IPS-18c (cell line): ENCODE data around the gene P2RY6.

Source experiments
- H3K4me3 ChIP-seq: 2 replicates; pipeline ENCODE4 v1.7.0; 2013; ENCODE audit warnings: low read depth, mild to moderate bottlenecking, low read length, moderate library complexity; ENCODE audit not compliant: insufficient read depth
- H3K9me3 ChIP-seq: one replicate; pipeline ENCODE4 v1.6.1; 2013; ENCODE audit warnings: mild to moderate bottlenecking, low read length, moderate library complexity; ENCODE audit not compliant: control insufficient read depth, insufficient read depth

Gene P2RY6

DNA sequence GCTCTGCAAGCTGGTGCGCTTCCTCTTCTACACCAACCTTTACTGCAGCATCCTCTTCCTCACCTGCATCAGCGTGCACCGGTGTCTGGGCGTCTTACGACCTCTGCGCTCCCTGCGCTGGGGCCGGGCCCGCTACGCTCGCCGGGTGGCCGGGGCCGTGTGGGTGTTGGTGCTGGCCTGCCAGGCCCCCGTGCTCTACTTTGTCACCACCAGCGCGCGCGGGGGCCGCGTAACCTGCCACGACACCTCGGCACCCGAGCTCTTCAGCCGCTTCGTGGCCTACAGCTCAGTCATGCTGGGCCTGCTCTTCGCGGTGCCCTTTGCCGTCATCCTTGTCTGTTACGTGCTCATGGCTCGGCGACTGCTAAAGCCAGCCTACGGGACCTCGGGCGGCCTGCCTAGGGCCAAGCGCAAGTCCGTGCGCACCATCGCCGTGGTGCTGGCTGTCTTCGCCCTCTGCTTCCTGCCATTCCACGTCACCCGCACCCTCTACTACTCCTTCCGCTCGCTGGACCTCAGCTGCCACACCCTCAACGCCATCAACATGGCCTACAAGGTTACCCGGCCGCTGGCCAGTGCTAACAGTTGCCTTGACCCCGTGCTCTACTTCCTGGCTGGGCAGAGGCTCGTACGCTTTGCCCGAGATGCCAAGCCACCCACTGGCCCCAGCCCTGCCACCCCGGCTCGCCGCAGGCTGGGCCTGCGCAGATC, 37.5 kb upstream of the P2RY6 start:
- Histone ChIP-seq H3K9me3 (peaks cover 2% of the 10 kb centered on the region), H3K4me3 (no peak overlapping the region)

DNA sequence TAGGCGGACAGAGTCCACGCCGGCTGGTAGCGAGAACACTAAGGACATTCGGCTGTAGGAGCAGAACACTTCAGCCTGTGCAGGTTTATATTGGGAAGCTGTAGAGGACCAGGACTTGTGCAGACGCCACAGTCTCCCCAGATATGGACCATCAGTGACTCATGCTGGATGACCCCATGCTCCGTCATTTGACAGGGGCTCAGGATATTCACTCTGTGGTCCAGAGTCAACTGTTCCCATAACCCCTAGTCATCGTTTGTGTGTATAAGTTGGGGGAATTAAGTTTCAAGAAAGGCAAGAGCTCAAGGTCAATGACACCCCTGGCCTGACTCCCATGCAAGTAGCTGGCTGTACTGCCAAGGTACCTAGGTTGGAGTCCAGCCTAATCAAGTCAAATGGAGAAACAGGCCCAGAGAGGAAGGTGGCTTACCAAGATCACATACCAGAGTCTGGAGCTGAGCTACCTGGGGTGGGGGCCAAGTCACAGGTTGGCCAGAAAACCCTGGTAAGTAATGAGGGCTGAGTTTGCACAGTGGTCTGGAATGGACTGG, 36.8 kb upstream of the P2RY6 start:
- Histone ChIP-seq H3K9me3 (peaks cover 4% of the 10 kb centered on the region), H3K4me3 (no peak overlapping the region)

DNA sequence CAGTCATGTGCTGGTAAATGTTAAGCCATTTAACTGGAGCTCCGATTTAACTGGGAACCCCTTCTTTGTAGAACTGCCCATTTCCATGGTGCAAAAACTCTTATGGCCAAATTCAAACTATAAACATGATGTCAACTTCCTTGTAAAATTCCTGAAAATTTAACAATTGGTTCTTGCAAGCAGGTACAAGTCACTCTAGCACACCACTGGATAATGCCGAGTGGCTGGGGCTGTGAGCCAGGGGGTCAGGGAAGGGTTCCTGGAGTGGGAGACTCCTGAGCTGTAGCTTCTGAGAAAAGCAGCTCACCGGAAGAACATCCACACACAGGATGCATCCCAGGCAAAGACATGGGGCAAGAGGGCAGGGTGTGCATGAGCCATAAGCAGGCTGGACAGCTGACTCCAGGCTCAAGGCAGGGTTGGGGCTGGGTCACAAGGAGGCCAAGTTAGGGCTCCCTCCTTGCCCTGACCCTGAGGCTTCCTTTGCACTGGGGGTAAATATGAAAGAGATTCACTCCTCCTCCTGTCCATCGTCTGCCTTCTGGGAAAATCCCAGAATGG, 35.9 kb upstream of the P2RY6 start:
- Histone ChIP-seq H3K4me3 (no peak overlapping the region), H3K9me3 (peaks cover 4% of the 10 kb centered on the region)

DNA sequence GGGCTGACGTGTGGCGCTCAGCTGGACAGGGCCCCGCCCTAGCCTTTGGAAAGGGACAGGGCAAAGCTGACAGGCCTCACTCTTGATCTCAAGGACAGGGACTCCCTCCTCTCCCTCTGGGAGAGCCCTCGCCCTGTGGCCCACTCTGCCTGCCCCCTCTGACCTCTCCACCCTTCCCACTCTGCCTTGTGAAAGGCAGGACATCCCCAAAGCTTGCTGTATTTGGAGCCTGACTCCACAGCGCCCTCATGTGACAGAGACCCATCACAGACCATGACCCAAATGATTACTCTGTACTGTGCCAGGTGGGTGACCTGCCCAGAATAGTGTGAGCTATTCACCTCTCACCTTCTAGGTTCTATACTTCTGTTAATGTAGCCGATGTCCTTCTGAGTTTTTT, 35.3 kb upstream of the P2RY6 start:
- Histone ChIP-seq H3K4me3 (no peak overlapping the region), H3K9me3 (peaks cover 4% of the 10 kb centered on the region)

DNA sequence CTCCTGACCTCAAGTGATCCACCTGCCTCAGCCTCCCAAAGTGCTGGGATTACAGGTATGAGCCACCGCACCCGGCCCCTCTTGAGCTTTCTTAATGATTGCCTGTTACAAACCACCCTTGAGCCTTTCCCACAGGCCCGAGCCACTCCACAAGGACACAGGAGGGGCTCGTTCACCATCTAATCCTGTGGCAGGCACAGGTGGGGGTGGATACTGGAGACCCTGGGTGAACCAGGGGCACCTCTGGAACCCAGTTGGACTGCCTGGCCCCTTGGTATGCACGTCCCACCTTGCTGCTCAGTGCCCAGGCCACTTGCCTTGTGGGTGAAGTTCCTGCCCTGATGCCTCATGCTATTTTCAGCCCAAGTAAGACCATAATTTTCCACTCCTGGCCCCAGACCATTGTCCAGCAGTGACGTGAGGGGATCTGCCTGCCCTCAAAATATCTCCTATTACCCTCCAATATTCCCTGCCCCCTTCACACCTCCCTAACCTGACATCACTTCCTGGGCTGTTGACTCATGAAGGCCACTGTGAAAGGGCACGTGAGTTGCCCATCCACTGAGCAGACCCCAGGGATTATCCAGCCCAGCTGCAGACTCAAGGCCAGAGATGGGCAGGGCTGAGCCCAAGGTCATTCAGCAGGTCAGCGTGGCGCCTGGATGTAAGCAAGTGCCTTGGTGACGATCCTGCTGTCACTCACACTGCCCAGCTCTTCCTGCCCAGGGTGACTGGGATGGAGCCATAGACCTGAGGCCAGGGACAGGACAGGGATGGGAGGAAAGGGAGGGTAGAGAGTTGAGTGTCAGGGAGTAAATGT, 34.5 kb upstream of the P2RY6 start:
- no peak overlapping the region for H3K4me3 ChIP-seq
- peaks cover 4% of the 10 kb centered on the region for H3K9me3 ChIP-seq

DNA sequence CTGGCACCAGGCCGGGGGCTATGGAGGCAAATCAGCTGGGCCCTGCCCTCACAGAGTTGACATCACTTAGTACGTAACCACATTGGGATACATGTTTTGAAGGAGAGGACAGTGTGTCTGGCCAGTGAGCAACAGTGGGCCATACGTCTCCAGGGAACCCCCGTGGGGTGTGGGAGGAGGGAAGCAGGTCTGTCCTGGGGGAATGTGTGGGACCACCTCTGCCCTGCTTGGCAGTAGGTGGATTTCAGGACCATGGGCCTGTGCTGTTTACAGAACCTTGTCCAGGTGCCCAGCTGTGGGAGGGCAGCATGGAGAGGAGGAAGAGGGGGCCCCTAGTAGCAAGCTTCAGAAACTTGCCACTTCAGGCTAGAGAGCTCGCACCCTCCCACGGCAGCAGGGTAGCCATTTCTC, 33.0 kb upstream of the P2RY6 start:
- Histone ChIP-seq H3K4me3 (no peak overlapping the region), H3K9me3 (peaks cover 2% of the 10 kb centered on the region)

DNA sequence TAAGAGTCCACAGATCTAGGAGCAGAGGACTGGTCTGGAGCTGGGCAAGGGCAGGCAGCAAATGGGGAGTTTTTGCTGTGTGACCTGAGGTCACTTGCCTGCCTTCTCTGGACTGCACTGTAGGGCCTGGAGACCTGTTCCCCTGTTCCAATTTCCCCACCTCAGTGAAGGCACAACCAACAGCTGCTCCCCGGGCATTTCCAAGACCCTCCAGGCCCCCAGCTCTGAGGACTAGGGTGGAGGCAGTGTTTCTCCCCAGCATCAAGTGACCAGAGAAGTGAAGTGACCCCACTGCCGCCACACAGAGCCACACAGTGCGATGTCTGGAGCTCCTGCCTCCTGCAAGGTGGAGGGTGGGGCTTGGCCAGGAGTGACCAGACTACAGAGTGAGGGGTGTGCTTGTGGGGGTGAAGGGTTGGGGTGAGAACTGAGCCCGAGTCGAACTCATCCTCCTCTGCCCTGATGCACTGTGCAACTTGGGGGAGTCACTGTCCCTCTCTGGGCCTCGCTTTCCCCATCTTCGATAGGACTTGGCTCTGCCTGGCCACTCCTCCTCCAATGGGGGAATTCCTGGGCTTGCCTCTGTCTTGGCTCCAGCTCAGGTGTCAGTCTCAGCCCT, 32.5 kb upstream of the P2RY6 start:
- Histone ChIP-seq H3K9me3 (peaks cover 2% of the 10 kb centered on the region), H3K4me3 (no peak overlapping the region)

DNA sequence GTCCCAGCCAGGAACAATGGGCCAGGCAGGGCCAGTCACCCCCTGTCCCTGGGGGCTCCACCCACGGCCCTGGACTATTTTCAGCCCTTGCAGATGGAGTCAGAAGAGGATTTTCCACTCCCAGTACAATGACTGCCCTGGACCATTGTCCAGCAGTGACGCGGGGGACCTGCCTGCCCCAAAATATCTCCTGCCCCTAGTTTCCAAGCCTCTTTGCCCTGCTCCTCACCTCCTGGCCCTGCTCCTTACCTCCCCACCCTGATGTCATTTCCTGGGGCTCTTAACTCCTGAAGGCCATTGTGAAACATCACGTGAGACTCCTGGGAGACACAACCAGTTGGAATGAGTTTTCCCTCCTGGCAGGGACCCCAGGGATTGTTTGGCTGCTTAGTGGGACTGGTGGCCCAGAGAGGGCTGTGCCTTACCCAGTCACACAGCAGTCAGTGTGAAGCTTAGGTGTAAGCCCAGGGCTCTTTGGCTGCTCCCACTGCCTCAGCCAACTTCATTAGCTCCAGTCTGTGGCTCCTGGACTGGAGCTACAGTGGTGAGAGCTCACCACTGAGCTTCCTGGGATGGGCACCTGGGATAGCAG, 31.9 kb upstream of the P2RY6 start:
- no peak overlapping the region; the same call in 1 of the 2 replicates for H3K4me3 ChIP-seq
- peaks cover 2% of the 10 kb centered on the region for H3K9me3 ChIP-seq

DNA sequence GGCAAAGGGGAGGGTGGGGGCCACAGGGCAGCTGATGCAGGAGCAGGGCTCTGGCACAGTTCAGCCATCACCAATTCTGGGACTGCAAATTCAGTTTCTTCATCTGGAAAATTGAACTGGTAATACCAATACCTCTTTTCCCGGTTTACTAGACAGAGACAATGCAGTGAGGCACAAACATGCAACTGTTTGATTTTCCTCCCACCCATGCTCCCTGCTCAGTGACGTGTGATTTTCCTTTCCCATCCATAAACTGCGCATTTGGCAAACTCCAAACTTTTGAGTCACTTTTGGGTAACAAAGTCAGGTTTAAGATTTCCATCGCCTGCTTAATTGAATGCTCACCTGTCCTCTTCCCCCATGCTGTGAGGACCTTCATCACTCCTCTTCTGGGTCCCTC, 30.8 kb upstream of the P2RY6 start:
- Histone ChIP-seq H3K4me3 (no peak overlapping the region), H3K9me3 (peaks cover 2% of the 10 kb centered on the region)

DNA sequence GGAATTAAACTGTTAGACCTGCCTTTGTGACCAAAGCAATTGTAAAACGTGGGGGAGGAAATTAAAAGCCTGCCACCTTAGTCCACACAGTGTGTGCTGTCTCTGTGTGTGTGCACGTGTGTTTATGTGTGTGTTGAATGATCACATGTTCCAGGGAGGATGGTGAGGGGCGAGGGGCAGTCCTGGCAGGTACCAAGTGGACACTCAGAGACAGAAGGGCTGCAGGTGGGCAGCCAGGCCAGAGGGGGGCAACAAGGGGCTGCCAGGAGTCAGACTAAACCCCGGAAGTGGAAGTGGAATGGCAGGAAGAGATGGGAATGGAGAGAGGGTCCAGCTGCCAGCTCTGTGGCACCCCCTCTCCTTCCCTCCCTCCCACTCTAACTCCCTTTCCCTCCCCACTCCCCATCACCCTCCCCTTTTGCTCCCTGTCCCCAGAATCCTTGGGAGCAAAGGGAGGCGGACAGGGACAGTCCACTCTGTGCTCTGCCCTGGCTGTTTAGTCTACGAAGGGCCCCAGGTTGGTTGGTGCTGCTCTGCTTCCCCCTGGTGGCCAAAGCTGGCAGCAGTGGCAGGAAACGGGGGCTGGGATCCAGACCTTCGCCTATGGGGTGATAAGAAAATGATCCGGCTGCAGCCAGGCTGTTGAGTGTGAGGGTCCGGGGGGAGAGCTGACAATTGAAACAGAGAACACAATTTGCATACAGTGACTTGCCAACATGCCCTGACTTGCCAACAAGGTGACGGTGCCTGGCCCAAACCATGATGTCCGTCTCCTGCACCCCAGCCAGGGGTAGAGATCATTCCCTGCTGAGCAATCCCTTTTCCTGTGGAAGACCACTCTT, 29.7 kb upstream of the P2RY6 start:
- Histone ChIP-seq H3K4me3 (peak overlapping the region; percentile 16; the same call in 1 of the 2 replicates), H3K9me3 (peaks cover 2% of the 10 kb centered on the region)

DNA sequence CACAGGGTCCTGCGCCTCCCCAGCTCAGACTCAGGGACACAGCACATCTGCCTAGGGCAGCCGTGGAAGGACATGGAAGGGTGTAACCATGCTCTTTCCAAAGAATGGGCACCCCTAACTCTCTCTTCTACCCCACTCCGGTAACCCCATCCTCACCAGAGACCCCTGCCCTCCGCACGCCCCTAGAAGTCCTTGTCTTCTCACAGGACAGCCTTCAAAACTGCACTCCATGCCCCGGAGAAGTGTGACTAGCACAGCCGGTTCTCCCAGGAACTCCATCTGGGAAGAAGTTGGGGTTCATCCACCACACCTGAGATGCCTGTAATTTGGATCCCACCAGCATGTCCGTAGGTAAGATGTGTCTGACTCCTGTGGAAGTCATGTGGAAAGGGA, 29.0 kb upstream of the P2RY6 start:
- peaks cover 2% of the 10 kb centered on the region for H3K9me3 ChIP-seq

DNA sequence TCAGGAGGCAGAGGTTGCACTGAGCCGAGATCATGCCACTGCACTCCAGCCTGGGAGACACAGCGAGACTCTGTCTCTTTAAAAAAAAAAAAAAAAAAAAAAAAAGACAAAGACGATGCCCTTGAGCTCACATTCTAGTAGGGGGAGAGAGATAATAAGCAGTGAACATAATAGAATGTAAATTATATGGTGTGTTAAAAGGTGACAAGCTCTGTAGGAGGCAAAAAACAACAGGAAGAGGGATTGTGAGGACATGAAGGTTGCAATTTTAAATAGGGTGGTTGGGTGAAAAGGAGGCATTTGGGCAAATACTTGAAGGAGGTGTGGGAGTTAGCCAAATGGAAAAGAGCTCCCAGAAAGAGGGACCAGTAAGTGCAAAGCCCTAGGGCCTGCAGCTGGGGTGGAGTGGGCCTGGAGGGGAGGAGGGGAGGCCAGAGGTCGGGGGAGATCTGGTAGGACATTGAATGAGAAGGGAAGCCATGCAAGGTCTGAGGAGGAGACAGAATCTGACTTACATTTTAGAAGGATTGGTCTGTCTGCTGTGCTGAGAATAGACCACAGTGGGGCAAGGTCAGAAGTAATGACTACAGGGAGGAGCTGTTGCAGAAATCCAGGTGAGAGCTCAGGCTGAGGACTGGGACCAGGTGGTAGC, 27.4 kb upstream of the P2RY6 start:
- no peak overlapping the region for H3K4me3 ChIP-seq
- H3K9me3 ChIP-seq = peaks cover 4% of the 10 kb centered on the region

More for the DNA sequence above, 29.0 kb upstream of the P2RY6 start:
- H3K4me3 ChIP-seq = no peak overlapping the region

DNA sequence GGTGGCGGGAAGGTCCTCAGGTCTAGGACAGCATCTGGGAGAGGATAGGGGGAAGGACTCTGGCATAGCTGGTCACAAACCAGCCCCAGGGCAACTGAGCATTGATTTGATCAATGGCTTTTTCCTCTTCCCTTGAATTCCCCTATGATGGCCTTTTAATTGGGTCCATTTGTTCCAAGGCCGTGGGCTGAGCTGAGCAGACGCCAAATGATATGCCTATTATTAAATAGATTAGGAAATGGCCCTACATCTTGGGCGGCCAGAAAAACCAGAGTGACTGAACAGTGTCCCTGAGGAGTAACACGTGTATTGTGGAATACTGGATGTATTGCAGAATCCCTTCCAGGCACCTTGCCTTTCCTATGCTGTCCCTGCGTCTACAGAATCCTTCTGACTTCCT, 26.7 kb upstream of the P2RY6 start:
- peaks cover 2% of the 10 kb centered on the region for H3K9me3 ChIP-seq
- no peak overlapping the region for H3K4me3 ChIP-seq

DNA sequence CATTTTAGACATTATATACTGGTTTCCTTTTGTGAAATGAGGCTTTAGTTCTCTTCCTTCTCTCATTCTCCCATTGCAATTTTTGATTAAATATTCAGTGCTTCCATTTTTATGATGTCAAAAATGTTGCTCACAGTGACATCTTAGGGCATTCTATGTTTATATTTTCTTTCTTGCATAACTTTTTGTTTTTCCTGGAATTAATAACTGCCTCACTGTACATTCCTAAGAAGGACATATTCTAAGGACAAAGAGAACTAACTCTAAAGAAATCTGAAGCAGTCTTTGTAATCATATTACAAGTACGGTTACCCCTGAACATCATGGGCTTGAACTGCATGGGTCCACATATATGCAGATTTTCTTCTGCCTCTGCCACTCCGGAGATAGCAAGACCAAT, 25.8 kb upstream of the P2RY6 start:
- H3K4me3 ChIP-seq = no peak overlapping the region
- peaks cover 2% of the 10 kb centered on the region for H3K9me3 ChIP-seq

DNA sequence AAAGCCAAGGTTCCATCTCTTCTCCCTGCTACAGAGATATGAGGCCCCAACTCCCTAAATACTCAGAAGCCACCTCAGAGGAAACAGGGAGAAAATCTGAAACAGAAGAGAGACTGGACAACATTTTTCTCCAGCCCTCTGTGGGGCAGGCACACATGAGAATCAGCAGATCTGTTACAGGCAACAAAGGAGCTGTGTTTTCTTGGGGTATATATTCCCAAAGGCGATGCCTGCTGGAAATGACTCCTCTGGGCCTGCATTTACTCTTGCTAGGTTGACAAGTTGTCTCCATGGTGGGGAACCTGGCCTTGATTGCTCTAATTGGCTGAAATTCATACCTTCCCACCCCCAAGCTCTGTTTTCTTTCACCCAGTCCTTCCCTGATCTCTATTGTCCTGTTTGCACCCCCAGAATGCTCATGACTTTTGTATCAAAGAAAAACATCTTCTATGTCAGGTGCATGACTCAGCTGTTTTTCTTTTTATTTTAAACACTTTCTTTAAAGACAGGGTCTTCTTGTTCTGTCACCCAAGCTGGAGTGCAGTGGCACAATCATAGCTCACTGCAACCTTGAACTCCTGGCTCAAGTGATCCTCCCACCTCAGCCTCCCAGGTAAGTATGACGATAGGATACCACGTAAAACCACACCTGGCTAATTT, 23.5 kb upstream of the P2RY6 start:
- Histone ChIP-seq H3K4me3 (no peak overlapping the region), H3K9me3 (peaks cover 2% of the 10 kb centered on the region)
